CD4-positive, alpha-beta T cell treated with Interleukin-1 beta for 1 hour (primary cell): ENCODE results near the gene SEMA4D.
"Not testable (repeated sequence)": the region's sequence is repeated elsewhere in the genome, so short reads cannot be mapped to it uniquely, and the experiment has no call there.

Experiments
- DNase-seq, 2 donors: peaks; one replicate each; pipeline ENCODE4 v3.0.0-alpha.2; 2020 to 2022

The SEMA4D gene

GRCh38 chr9:89480825-89481537 lies 16.9 kb downstream of the SEMA4D start:
- no peak for DNase-seq

- DNase-seq = not testable (repeated sequence)
These were observed 17.5 kb downstream of the SEMA4D start for GRCh38 chr9:89480372-89480771.

GRCh38 chr9:89479669-89480011 lies 18.3 kb downstream of the SEMA4D start:
- DNase-seq = peak; percentile 42 to 49

DNA sequence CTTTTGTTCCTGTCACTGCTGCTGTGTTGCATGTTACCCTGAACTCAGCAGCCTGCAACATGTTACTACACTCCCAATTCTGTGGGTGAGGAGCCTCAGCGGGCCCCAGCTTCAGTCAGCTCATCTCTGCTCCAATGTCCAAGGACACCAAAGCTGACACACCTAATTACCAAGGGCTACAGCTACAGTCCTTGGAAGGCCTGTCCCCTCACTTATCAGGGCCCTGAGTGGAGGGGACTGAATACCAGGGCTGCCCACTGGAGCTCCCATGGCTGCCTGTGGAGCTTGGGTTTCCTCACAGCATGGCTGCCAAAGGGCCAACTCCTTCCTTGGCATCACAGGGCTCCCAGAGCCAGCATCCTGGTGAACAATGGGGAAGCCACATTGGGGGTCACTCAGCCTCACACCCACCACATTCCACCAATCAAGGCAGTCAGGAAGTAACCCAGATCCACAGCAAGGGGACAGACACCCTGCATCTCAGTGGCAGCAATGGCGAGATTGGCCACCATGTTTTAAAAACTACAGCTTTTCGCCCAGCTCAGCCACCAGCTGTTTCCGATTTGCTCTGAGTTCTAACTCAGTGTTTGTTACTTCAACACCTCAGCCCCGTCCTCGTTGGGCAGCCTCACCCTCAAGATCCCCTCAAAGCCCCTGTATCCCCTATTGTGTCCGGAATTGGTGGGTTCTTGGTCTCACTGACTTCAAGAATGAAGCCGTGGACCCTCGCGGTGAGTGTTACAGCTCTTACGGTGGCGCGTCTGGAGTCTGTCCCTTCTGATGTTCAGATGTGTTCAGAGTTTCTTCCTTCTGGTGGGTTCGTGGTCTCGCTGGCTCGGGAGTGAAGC lies 18.9 kb downstream of the SEMA4D start:
- DNase-seq = no peak

GRCh38 chr9:89477811-89478630 lies 19.9 kb downstream of the SEMA4D start:
- peak in 1 of 2 donors; percentile 48 for DNase-seq

GRCh38 chr9:89477384-89477783 lies 20.5 kb downstream of the SEMA4D start:
- DNase-seq = no peak

DNA sequence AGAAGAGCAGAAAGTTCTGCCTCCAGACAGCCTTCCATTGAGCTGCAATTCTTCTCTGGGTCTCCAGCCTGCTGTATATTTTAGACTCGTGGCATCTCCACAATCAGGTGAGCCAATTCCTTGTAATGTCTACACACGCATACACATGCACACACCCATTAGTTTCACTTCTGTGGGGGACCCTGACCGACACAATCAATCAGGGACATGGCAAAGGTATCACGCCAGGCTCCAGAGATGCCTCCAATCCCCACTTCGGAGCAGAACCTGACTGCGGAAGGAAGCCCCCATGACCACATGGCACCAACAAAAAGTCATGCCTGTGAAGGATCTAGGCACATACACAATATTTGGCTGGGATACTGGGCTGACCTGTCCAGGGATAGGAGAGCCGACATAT lies 21.4 kb downstream of the SEMA4D start:
- DNase-seq = no peak

DNA sequence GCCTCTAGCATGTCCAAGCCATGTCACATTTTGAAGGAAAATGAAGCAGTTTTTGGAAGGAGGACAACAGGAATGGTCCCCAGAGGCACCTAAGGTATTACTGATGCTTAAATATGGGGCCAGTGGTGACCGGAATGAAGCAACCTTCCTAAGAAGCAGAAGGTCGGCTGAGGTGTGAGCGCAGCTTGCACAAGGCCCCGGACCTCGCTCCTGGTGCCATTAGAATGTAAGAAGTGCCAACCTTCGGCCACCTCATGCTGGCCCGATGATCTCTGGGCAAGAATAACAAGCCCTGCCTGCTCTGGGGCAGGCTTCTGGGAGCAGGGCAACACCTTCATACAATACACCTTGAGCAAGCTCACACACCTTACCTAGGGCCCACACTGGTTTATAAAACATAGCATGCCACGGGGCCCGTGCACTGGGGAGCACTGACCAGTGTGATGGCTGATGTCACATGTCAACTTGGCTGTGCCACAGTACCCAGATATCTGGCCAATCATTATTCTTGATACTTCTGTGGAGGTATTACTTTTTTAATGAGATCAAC lies 21.9 kb downstream of the SEMA4D start:
- no peak for DNase-seq

GRCh38 chr9:89474939-89475338 lies 23.0 kb downstream of the SEMA4D start:
- DNase-seq = no peak

DNA sequence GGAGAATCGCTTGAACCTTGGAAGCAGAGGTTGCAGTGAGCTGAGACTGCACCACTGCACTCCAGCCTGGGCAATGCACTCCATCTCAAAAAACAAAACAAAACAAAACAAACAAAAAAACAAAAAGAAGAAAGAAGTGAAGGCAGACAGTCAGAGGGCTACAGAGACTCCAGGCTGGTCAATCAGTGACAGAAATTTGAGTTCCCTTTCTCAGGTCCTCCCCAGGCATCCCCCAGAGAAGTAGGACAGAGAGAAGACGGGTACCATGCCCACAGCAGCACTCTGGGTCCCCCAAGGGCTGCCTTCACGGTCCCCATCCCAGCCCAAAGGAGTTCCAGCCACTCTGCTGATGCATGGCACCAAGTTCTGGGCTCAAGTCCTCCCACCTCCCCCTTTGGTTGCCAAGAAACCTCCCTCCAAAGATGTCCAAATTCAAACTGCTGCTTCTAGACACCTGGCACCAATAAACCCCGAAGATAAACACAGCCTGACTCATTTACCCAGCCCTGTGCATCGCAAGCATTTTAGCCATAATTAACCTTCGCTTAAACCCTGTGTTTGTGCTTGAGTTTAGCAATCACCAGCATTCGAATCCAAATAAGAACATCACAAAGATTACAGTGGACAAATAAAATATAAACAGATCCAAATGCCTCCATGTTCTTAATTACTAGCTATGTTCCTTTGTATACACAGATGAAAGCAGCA lies 24.0 kb downstream of the SEMA4D start:
- no peak for DNase-seq

DNA sequence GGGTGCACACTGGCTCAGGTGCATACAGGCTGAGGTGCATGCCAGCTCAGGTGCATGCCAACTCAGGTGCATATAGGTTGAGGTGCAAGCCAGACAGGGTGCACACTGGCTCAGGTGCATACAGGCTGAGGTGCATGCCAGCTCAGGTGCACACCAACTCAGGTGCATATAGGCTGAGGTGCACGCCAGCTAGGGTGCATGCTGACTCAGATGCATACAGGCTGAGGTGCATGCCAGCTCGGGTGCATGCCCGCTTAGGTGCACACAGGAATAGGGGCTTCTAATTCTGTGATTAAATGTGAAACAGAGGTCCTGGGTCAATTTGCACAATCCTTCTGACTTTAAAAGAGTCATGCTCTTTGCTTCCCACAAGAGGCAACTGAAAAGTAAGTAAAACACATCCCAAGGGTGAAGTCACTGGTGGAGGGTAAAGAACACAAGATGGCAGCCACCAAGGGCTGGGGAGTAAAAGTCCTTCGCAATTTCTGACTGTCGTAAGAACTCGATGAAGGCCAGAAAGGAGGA lies 26.1 kb downstream of the SEMA4D start:
- DNase-seq = not testable (repeated sequence)

GRCh38 chr9:89471390-89471789 lies 26.5 kb downstream of the SEMA4D start:
- no peak for DNase-seq

GRCh38 chr9:89470224-89470839 lies 27.6 kb downstream of the SEMA4D start:
- no peak for DNase-seq

GRCh38 chr9:89469003-89469402 lies 28.9 kb downstream of the SEMA4D start:
- no peak for DNase-seq

GRCh38 chr9:89468281-89468960 lies 29.5 kb downstream of the SEMA4D start:
- no peak for DNase-seq

DNA sequence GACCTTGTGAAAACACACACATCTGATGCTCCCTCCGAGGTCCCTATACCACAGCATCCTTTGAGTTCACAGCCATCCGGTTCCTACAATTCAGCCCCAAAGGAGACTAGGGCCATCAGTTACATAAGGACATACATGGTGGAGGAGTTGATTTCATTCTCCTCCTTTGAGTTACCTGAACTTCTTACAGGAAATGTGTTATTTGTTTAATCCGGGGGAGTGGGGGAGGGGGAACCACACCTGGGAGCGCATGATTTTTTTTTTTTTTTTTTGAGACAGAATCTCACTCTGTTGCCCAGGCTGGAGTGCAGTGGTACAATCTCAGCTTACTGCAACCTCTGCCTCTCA lies 30.7 kb downstream of the SEMA4D start:
- DNase-seq = no peak

GRCh38 chr9:89466451-89467277 lies 31.2 kb downstream of the SEMA4D start:
- no peak for DNase-seq

- no peak for DNase-seq
These were observed 32.1 kb downstream of the SEMA4D start for GRCh38 chr9:89465726-89466308.

GRCh38 chr9:89465001-89465451 lies 32.9 kb downstream of the SEMA4D start:
- DNase-seq = no peak
